Gastrocnemius medialis (tissue), 4 donors: ENCODE data around the gene ARRDC5.

ENCODE experiments used
- CTCF ChIP-seq, 5 experiments: fragments of 450-650 bp in 3 of 5; fragments of 200-600 bp in 2 of 5; sonication (generic) in 2 of 5; IDR thresholded peaks in 4 of 5; conservative IDR thresholded peaks in 1 of 5; 1 replicate in 4 of 5; 2 replicates in 1 of 5; pipeline ENCODE4 v1.5.1; 2016 to 2019; ENCODE audit warnings: antibody characterized with exemption in 5 of 5, mild to moderate bottlenecking in 3 of 5, moderate library complexity in 3 of 5
- POLR2A ChIP-seq, 2 donors: fragments of 450-650 bp; IDR thresholded peaks; one replicate each; pipeline ENCODE4 v1.6.1; 2017; ENCODE audit warnings: antibody characterized with exemption in 2 of 2, mild to moderate bottlenecking in 2 of 2, moderate library complexity in 2 of 2

GRCh38 chr19:4932711-4933110 is 30.0 kb upstream of the ARRDC5 start:
- no peak for TF ChIP-seq CTCF (IDR thresholded peaks at IDR 0.05 in 4 of 5, conservative IDR thresholded peaks at IDR 0.05 in 1 of 5)
- no peak for TF ChIP-seq POLR2A (IDR thresholded peaks at IDR 0.05)
